ENCODE results near the gene PTPN6. TPM values are rescaled to one million over a fixed set of nuclear protein-coding genes. Genes with fewer than 3 reads are reported as not detected.

Gene PTPN6
- total and polyA plus RNA-seq, 2 of the 13 experiments (the other 11 are each of a cell fraction or from before 2014, with no cell fraction given) = 10.5 to 10.6 TPM

DNA sequence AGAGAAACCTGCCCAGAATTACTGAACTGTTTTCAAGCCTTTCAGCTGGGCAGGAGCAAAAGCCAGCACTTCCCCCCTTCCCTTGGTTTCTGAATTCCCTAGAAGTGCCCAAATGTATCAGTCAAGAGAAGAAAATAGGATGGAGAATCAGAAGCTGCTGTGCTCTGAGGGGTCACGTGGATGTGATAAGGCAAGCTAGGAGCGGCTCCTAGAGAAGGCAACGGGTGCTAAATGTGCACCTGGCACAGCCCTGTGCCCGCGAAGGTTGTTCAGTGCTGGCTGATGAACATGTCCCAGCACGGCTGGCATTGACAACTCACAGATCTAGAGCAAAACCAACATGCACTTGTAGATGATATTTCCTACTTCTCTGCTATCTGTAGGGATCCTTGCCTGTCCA, 27.9 kb downstream of the PTPN6 start:
- BruUV-seq (replicated peaks) = no TSS peak
- POLR2A ChIA-PET = interaction anchor here (1.1 to 5.4 kb wide), 3 partner anchors 9 to 39 kb away, joined by 3 to 65 read pairs (median 52); partner anchors contain the start of genes C12orf57, EMG1, LPCAT3 and PHB2
- WGBS (ENCODE audit: low lambda C conversion rate) = 98% methylated on average over 6 of the region's 6 CpGs
- Histone ChIP-seq H4K20me1 (ENCODE audit: insufficient read depth, low read length) (no peaks in the 10 kb centered on the region), H3K79me2 (ENCODE audit: insufficient read depth, low read length) (no peaks in the 10 kb centered on the region), H2AFZ (ENCODE audit: low read length) (no peak overlapping the region), H3K9ac (ENCODE audit: insufficient read depth, low read depth, low read length) (no peak overlapping the region), H3K4me3 (replicated peaks in 1 of 3; ENCODE audit: insufficient read depth in 1 of 3, low read depth in 2 of 3, low read length in 3 of 3) (no peak overlapping the region), H3K27ac (ENCODE audit: extremely low read length, insufficient read depth, low read length) (peak overlapping the region; percentile 98), H3K9me3 (ENCODE audit: low read length) (no peaks in the 10 kb centered on the region), H3K27me3 (ENCODE audit: control insufficient read depth in 1 of 2, insufficient read depth in 2 of 2, low read length in 2 of 2) (no peaks in the 10 kb centered on the region), H3K36me3 (replicated peaks in 1 of 2; ENCODE audit: control insufficient read depth in 1 of 2, insufficient read depth in 2 of 2, low read length in 2 of 2) (peaks cover 14 to 44% of the 10 kb centered on the region in 2 experiments), H3K4me2 (ENCODE audit: low read depth, low read length) (no peak overlapping the region), H3K4me1 (ENCODE audit: insufficient read depth, low read length) (peaks cover 55% of the 10 kb centered on the region)
- FAIRE-seq (no peak), ATAC-seq (no peak), DNase-seq (ENCODE audit: low spot score) (no peak)
- intact Hi-C loops (cut with micrococcal nuclease; ENCODE audit: unreplicated experiment) = no loop called here
- in situ Hi-C loops (cut with HindIII; ENCODE audit: extremely low pct_ligation_motif_present, low pct_unique_long_range_greater_than_20kb) = no loop called here
- CTCF ChIA-PET (ENCODE audit: low intra/inter-chr PET ratio, low total read pairs) = no interaction called here
- TF ChIP-seq, protein P1, sequence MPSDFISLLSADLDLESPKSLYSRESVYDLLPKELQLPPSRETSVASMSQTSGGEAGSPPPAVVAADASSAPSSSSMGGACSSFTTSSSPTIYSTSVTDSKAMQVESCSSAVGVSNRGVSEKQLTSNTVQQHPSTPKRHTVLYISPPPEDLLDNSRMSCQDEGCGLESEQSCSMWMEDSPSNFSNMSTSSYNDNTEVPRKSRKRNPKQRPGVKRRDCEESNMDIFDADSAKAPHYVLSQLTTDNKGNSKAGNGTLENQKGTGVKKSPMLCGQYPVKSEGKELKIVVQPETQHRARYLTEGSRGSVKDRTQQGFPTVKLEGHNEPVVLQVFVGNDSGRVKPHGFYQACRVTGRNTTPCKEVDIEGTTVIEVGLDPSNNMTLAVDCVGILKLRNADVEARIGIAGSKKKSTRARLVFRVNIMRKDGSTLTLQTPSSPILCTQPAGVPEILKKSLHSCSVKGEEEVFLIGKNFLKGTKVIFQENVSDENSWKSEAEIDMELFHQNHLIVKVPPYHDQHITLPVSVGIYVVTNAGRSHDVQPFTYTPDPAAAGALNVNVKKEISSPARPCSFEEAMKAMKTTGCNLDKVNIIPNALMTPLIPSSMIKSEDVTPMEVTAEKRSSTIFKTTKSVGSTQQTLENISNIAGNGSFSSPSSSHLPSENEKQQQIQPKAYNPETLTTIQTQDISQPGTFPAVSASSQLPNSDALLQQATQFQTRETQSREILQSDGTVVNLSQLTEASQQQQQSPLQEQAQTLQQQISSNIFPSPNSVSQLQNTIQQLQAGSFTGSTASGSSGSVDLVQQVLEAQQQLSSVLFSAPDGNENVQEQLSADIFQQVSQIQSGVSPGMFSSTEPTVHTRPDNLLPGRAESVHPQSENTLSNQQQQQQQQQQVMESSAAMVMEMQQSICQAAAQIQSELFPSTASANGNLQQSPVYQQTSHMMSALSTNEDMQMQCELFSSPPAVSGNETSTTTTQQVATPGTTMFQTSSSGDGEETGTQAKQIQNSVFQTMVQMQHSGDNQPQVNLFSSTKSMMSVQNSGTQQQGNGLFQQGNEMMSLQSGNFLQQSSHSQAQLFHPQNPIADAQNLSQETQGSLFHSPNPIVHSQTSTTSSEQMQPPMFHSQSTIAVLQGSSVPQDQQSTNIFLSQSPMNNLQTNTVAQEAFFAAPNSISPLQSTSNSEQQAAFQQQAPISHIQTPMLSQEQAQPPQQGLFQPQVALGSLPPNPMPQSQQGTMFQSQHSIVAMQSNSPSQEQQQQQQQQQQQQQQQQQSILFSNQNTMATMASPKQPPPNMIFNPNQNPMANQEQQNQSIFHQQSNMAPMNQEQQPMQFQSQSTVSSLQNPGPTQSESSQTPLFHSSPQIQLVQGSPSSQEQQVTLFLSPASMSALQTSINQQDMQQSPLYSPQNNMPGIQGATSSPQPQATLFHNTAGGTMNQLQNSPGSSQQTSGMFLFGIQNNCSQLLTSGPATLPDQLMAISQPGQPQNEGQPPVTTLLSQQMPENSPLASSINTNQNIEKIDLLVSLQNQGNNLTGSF (CRISPR knock-in tag; IDR thresholded peaks at IDR 0.05) = no peak
- TF ChIP-seq ATF7 (IDR thresholded peaks at IDR 0.05) = no peak
- no peak for TF ChIP-seq ATF7 (CRISPR knock-in tag; IDR thresholded peaks at IDR 0.05)
- TF ChIP-seq, protein P2, sequence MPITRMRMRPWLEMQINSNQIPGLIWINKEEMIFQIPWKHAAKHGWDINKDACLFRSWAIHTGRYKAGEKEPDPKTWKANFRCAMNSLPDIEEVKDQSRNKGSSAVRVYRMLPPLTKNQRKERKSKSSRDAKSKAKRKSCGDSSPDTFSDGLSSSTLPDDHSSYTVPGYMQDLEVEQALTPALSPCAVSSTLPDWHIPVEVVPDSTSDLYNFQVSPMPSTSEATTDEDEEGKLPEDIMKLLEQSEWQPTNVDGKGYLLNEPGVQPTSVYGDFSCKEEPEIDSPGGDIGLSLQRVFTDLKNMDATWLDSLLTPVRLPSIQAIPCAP (CRISPR knock-in tag; IDR thresholded peaks at IDR 0.05; ENCODE audit: low read depth) = no peak
- TF ChIP-seq ZNF543 (CRISPR knock-in tag; IDR thresholded peaks at IDR 0.05) = no peak
- TF ChIP-seq POLR2G (IDR thresholded peaks at IDR 0.05; ENCODE audit: low read depth, low read length) = 0 out of 2 replicates have a peak, but pooled peaks have one; percentile 40
